ENCODE data around the gene ZNF547.

The ZNF547 gene

DNA sequence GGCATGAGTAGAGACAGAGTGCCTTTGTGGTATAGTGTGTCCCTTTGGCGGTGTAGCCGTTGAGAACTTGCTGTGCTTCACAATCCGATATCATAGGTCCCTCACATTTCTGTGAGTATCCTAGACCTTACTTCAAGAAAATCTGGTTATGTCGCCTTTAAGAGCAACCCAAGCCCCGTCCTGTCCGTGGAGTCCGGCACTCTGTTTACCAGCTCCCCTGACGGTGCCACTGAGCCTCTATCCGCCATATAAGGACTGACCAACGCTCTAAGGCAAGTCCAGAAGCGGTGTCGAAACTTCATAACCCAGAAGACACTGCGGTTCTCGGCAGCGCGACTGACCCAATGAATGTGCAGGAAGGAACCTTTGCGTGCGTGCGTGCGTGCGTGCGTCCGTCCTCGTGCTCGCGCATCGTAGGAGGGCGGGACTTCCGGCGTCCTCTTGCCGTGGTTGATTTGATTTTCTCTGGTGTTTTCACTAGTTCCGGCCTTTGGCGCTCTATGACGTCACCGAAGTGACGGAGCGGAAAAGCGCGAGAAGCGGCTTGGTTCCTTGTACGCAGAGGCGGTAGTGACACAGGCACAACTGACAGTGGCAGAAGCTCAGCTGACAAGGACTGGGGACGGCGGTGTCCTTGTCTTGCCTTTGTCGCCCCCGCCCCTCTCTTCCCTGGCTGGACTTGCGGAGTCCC, at the start of gene ZNF547, which contains the start of gene TRAPPC2B:
Gene ZNF547, plus strand, starts transcription at position 555 of the 691 bp plus-strand sequence. CDS start 5,005 bp downstream, outside the sequence.
Gene TRAPPC2B, plus strand, starts transcription at position 555 of the 691 bp plus-strand sequence. CDS start 1,283 bp downstream, outside the sequence.
- in situ Hi-C loops (cut with HindIII; ENCODE audit: low sequenced_read_pairs) = no loop called here

DNA sequence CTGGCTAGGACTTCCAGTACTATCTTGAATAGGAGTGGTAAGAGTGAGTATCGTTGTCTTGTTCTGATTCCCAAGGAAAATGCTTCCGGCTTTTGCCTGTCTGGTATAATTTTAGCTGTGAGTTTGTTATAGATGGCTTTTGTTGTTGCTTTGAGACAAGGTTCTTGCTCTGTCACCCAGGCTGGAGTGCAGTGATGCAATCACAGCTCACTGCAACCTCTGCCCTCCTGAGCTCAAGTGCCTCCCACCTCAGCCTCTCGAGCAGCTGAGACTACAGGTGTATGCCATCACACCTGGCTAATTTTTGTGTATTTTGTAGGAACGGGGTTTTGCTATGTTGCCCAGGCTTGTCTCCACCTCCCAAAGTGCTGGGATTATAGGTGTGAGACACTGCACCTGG, 49.2 kb upstream of the ZNF547 start:
- in situ Hi-C loops (cut with HindIII; ENCODE audit: low sequenced_read_pairs) = no loop called here

DNA sequence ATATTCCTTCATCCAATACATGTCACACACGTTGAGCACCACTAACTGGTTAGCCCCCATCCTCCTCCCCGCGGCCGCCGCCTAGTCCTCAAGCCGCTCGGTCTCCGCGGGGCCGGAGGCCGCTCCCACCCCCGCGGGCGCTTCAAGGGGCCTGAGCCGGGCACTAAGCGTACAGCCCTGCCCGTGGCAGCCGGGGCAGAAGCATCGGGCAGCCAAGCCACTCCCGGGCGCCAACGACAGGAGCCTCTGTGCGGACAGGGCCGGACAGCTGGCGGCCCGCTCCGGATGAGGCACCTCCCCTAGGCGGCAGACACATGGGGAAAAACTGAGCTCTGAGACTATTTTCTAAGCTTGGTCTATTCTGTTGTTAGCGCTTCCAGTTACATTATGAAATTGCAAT, 45.8 kb upstream of the ZNF547 start:
- in situ Hi-C loops (cut with HindIII; ENCODE audit: low sequenced_read_pairs) = no loop called here

DNA sequence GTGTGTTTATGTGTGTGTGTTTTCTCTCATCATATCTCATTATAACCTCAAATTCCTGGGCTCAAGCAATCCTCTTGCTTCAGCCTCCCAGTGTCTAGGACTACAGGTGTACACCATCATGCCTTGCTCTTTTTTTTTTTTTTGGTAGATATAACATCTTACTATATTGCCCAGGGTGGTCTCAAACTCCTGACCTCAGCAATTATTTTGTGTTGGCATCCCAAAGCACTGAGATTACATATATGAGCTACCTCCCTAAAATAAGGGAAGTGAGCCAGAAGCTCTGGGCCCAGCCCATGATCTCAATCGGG, 43.5 kb upstream of the ZNF547 start:
- in situ Hi-C loops (cut with HindIII; ENCODE audit: low sequenced_read_pairs) = no loop called here

DNA sequence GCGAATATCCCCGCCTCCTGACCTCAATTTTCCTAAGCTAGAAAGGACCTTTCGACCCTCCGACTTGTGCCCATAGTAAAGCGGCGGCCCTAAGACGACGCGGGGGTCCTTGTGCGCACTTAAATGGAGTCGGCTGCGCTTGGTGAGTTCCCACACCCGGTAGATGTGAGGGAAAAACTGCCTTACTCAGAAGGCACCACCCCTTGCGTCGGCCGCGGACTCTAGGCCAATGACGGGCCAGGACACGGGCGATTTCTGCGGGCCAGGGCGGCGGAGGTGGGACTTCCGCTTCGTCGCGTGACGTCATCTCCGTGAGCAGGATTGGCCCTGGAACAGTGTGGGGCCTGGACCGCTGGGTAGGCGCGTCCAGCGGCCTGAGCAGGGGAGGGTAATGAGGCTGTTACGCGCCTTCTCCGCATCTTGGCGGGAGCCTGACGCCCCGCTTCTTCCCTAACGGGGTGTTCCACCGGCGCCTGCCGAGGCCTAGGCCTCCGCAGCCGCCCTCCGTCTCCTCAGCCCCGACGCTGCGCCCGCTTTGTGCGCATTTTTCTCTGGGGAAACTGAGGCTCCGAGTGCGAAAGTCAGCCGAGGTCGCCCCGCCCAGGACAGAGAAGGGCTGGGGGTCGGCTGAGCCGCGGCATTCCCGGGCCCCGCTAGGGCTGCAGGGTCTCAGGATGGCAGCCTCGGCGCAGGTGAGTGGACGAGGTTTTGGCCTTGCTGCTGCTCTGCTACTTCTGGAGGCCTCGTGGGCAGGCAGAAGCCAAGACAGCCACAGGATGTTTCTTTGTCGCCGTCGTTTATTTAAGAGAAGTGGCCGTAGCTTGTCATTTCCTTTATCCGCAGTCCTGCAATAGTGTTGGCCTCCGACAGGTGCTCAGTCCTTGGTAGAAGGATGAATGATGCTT, 42.9 kb upstream of the ZNF547 start, which contains the start of gene ZNF543:
Gene ZNF543, plus strand, starts transcription at position 293 of the 905 bp plus-strand sequence. Its CDS starts 382 bp downstream, at position 675.
- in situ Hi-C loops (cut with HindIII; ENCODE audit: low sequenced_read_pairs) = no loop called here

DNA sequence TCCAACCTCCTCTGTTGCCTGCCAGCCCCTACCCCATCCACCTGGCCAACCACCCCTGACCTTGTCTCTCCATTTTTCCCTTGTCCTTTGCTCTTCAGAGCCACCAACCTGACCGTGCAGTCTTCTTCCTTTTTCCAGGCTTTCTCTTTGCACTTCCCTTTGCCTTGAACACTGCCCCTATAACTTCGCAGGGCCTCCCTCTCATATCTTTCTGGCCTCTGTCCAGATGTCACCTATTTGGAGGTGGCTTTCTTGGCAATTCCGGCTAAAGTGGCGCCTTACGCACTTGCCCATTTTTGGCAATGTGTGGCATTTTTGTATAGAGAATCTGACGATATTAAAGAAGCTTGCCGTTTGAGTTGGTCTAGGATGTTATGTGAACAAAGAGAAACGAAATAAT, 42.2 kb upstream of the ZNF547 start:
- in situ Hi-C loops (cut with HindIII; ENCODE audit: low sequenced_read_pairs) = no loop called here

DNA sequence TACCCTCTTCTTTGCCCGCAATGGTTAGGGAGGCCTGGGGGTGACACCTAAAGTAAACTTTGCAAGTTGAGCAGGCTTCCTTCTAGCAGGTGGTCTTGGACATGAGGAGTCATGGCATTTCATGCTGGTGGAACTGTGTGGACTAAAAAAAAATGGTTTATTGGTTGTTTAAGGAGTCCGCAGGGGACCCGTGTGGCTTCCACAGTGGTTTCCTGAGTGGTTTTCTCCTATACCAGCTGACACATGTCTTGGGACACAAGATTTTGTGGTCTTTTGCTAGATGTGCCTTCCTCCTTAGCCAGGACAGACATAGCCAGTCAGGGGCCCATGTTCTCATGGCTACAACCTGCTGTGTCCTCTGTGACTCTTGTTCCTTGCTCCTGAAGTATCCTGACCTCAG, 41.6 kb upstream of the ZNF547 start:
- in situ Hi-C loops (cut with HindIII; ENCODE audit: low sequenced_read_pairs) = no loop called here

DNA sequence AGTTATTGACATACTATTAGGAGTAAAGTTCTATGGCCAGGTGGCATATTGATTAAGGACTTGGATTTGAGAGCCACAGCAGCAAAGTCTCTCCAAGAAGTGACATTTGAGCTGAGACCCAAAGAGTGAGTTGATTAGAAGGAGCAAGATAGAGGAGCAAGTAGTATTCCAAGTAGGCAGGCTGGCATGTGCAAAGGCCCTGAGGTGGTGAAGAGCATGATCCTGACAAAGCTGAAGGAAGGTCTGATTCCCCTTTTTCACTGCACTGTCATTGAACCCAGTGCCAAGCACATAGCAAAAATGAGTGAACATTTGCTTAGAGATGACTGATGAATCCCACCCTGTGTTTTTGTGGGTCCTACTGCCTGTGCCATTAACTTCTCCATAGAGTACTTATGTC, 38.4 kb upstream of the ZNF547 start:
- in situ Hi-C loops (cut with HindIII; ENCODE audit: low sequenced_read_pairs) = loop anchor here (5.0 kb wide), 1 partner anchor 57 kb away; no protein-coding TSS in a partner anchor

DNA sequence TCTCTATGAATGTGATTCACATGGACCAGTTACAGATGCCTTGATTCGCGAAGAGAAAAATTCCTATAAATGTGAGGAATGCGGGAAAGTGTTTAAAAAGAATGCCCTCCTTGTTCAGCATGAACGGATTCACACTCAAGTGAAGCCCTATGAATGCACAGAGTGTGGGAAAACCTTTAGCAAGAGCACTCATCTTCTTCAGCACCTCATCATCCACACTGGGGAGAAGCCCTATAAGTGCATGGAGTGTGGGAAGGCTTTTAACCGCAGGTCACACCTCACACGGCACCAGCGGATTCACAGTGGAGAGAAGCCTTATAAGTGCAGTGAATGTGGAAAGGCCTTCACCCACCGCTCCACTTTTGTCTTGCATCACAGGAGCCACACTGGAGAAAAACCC, 35.4 kb upstream of the ZNF547 start:
- in situ Hi-C loops (cut with HindIII; ENCODE audit: low sequenced_read_pairs) = loop anchor here (5.0 kb wide), 1 partner anchor 54 kb away; no protein-coding TSS in a partner anchor

DNA sequence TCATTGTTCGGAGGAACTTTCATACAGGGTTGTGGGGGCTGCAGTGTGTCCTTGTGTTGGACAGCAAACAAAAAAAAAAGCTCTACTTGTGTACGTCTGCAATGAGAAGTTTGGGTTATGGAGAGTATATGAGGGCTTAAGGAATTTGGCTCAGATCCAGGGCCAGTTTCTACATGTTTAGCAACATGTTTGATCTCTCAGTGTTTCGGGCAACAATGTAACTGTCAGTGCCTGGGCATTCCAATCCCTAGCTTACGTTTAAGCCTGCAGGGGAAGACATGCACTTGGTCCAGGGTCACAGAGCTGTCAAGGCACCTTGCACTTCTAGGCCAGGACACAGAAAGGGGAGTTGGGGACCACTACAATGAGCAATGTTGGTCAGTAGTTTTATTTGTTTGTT, 29.2 kb upstream of the ZNF547 start:
- in situ Hi-C loops (cut with HindIII; ENCODE audit: low sequenced_read_pairs) = no loop called here

DNA sequence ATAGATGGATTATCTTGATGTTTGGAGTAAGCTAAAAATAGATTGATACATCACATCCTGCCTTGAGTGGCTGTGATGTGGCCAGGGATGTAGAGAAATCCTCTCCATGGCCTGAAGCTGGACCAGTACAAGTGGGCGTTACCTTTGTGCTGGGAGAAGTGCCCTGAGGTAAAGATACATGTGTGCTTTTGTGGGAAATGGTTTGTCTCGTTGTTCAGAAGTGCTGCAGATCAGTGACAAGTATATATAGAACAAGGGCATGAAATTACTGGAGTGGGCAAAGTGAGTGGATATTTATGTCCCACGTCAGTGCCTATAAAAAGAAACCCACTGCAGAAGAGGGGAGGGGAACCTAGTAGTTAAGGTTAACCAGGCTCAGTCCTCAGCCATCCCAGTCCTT, 24.5 kb upstream of the ZNF547 start:
- in situ Hi-C loops (cut with HindIII; ENCODE audit: low sequenced_read_pairs) = no loop called here

DNA sequence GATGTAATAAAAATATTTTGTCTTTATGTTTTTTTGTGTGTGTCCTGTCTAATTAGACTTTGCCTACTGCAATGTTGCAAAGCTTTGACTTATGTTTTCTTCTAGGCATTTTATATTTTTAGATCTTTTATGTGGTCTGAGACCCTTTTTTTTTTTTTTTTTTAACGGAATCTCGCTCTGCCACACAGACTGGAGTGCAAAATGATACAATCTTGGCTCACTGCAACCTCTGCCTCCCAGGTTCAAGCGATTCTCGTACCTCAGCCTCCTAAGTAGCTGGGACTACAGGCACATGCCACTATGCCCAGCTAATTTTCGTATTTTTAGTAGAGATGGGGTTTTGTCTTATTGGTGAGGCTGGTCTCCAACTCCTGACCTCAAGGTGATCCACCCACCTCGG, 20.8 kb upstream of the ZNF547 start:
- in situ Hi-C loops (cut with HindIII; ENCODE audit: low sequenced_read_pairs) = no loop called here

DNA sequence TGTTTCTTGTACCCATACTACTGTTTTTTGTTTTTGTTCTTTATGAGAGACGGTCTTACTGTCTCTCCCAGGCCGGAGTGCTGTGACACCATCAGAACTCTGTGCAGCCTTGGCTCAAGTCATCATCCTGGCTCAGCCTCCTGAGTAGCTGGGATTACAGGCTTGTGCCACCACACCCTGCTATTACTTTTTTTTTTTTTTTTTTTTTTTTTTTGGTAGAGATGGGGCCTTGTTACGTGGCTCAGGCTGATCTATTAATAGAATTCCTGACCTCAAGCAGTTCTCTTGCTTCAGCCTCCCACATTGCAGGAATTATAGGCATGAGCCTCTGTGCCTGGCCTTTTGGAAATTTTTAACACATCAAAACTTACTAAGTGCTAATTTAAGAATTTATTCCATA, 15.2 kb upstream of the ZNF547 start:
- in situ Hi-C loops (cut with HindIII; ENCODE audit: low sequenced_read_pairs) = no loop called here

DNA sequence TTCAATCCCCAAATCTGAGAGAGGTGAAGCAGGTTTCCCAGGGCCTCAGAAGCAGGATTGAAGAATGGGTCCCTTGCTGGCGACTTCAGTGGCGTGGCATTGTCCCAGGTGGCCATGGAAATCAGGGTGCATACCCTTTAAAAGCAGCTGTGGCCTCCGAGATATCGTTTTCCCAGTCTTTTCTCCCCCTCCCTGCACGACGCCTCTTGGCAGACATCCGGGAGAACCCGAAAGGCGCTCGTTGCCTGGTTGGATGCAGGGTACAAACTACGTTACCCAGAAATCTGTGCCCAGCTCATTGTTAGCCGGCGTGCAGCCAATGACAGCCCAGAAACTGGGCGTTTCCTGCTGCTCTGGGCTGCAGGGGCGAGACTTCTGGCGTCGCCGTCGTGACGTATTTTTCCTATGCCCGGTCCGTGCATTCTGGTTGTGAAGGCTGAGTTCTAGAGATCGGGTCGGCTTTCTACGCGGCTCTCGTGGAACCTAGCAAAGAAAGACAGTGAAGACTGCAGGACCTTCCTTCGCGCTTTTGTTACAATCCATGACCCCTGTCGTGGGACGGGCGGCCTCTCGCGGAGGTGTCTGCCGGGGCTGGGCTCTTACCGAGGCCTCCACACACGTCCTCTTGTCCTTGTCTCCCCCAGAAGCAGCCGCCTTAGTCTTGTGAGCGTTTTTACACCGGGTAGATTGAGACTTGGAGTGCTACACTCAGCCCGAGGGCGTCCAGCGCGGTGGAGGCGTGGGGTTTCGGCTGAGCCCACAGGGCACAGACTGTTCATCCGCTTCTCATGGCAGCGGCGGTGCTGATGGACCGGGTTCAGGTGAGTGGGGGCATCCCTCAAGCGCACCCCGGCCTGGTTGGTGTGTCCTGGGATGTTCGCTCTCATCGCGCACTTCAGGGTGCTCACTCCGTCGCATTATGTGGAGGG, 12.2 kb upstream of the ZNF547 start, which contains the start of gene ZNF304:
Gene ZNF304, plus strand, starts transcription at position 395 of the 929 bp plus-strand sequence. Its CDS starts 394 bp downstream, at position 789.
- in situ Hi-C loops (cut with HindIII; ENCODE audit: low sequenced_read_pairs) = no loop called here

DNA sequence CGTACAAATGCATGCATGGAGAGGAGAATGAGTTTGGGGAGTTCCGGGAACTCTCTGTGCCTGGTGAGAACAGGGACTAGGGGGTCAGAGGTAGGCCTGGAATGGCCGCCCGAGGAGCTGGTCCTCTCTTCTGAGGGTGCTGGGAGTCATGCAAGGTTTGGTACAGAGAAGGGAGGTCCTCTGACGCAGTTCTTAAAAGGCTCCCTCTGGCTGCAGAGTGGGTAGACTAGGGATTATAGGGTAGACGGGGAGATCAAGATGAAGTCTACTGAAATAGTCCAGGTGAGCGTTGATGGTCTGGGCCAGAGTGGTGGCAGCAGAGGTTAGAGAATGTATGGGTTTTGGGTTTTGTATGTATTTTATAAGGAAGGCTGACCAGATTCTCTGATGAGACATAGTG, 11.5 kb upstream of the ZNF547 start:
- in situ Hi-C loops (cut with HindIII; ENCODE audit: low sequenced_read_pairs) = no loop called here

DNA sequence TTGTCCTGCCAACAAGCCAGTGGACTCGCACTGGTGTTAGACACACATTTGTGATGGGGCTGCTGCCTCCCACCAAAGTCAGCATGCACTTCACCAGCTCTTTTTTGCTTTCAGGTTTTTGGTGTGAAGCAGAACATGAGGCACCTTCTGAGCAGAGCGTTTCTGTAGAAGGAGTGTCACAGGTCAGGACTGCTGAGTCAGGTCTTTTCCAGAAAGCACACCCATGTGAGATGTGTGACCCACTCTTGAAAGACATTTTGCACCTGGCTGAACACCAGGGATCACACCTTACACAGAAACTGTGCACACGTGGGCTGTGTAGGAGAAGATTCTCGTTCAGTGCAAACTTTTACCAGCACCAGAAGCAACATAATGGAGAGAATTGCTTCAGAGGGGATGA, 7.4 kb upstream of the ZNF547 start:
- in situ Hi-C loops (cut with HindIII; ENCODE audit: low sequenced_read_pairs) = no loop called here

DNA sequence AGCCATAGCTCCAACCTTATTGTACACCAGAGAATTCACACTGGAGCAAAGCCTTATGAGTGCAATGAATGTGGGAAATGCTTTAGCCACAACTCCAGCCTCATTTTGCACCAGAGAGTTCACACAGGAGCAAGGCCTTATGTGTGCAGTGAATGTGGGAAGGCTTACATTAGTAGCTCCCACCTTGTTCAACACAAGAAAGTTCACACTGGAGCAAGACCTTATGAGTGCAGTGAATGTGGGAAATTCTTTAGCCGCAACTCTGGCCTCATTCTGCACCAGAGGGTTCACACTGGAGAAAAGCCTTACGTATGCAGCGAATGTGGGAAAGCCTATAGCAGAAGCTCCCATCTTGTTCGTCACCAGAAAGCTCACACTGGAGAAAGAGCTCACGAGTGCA, 5.9 kb upstream of the ZNF547 start:
- in situ Hi-C loops (cut with HindIII; ENCODE audit: low sequenced_read_pairs) = no loop called here

DNA sequence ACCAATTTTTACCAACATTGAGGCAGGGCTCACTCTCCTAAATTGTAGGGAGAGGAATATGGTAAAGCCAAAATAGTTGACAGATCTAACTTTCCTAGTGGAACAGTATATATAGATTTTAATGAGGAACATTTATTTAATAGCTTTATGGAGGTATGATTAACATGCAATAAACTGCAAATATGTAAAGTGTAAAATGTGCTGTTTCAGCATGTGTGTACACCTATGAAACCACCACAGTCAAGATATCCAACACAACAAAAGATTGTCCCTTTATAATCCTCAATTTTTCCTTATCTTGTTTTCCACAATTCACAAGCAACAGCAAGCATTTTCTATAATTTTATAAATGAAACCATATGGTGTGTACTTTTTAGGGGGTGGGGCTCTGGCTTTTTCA, 4.1 kb upstream of the ZNF547 start:
- in situ Hi-C loops (cut with HindIII; ENCODE audit: low sequenced_read_pairs) = no loop called here

DNA sequence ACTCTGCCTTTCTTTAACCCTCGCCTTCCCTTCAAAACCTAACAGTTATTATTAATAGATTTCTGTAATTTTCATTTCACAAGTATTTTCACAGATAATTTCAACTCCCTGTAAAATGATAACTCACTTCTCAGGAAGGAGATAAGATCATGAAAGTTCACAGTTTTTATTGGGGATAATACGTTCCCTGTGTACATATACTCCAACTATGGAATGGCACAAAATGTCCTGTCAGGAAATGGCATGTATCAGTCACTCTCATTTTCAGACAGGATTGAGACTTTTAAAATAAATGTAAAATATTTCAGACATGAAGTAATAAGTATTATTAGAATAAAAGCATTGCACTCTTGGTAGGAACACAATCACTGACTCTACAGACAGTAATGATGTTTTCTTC, 932 bp upstream of the ZNF547 start:
- in situ Hi-C loops (cut with HindIII; ENCODE audit: low sequenced_read_pairs) = no loop called here

DNA sequence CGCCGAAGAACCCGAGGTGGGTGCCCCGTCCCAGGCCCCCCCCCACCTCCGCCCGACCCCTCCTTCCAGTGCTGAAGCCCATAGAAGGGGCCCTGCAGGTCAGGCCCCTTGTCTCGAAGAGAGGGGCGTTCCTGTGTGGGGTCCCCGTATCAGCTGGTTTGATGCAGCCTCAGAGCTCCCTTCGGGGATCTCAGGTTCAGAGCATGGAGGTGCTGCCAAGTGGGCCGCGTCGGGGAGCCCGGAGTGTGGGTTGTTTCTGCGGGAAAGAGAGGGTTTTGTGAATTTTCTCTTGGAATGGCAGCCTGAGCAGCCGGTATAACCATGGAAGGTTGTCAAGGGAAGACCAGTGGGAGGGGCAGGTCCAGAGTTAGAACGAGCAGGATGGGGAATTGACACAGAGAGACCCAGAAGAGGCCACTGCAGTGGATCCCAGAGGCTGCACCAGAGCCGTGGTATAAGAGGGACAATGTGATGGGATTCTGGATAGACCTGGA, 384 bp downstream of the ZNF547 start:
- in situ Hi-C loops (cut with HindIII; ENCODE audit: low sequenced_read_pairs) = no loop called here

DNA sequence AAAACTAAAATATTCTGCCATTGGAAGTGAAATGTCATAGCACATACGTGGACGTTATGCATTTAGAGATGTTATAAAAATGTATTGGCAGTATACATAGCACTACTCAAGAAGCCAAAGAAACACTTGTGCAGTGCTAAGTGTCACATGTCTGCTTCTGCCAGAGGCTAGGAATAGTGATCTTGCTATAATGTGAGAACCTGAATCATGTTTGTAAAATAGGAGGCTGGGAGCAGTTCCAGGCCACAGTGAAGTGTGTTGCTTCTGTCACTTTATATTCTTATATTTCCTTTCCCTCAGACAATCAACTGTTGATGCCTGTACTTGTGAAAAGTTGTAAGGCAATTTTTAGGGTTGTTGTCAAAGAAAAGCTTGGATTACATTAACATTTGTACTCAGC, 3.4 kb downstream of the ZNF547 start:
- in situ Hi-C loops (cut with HindIII; ENCODE audit: low sequenced_read_pairs) = no loop called here
